Right renal pelvis (tissue), 4 donors: ENCODE data around the gene LDLR. TPM values are rescaled to one million over a fixed set of nuclear protein-coding genes. Genes with fewer than 3 reads are reported as not detected.
"Not testable (repeated sequence)": the region's sequence is repeated elsewhere in the genome, so short reads cannot be mapped to it uniquely, and the experiment has no call there.

ENCODE experiments used
- DNase-seq, 4 donors: peaks; one replicate each; pipeline ENCODE4 v3.0.0-alpha.2; 2013; ENCODE audit warnings: low read depth in 4 of 4, low spot score in 3 of 4, missing footprints in 1 of 4
- polyA plus RNA-seq, 4 donors: library from polyadenylated mRNA; unstranded; fragments of 120-200 nt; gene quantifications; one replicate each; pipeline ENCODE4 v1.2.1, GENCODE V29; 2013; ENCODE audit not compliant: insufficient read length in 4 of 4

The LDLR gene
- polyA plus RNA-seq, 4 donors: 21.8 to 27.9 (median 24.9) TPM

DNA sequence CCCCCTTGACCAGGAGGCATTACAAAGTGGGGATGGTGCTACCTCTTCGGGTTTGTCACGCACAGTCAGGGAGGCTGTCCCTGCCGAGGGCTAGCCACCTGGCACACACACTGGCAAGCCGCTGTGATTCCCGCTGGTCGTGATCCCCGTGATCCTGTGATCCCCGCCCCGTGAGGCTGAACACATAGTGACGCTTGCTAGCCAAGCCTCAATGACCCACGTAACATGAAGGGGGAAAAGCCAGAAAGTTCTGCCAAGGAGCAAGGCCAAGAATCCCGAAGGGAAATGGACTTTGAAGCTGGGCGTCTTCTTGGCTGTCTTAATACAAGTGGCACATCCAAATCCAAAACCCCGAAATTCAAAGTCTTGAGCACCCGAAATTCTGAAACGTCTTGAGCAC lies 13.7 kb downstream of the LDLR start:
- DNase-seq: no peak

GRCh38 chr19:11103667-11104066 lies 14.4 kb downstream of the LDLR start:
- DNase-seq: not testable (repeated sequence)

- DNase-seq: no peak
These were observed 15.9 kb downstream of the LDLR start for GRCh38 chr19:11105014-11105636.

- no peak for DNase-seq
These were observed 17.2 kb downstream of the LDLR start for GRCh38 chr19:11106477-11106876.

DNA sequence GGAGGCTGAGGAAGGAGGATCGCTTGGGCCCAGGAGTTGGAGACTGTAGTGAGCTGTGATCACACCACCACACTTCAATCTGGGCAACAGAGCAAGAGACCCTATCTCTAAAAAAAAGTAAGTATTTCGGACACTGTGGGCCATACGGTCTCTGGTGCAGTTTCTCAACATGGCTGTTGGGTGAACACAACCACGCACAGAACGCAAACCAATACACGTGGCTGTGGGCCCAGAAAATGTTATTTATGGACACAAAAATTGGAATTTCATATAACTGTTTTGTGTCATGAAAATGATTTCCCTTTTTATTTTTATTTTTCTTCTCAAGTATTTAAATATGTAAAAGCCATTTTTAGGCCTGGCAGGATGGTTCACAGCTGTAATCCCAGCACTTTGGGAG lies 19.5 kb downstream of the LDLR start:
- DNase-seq: no peak

DNA sequence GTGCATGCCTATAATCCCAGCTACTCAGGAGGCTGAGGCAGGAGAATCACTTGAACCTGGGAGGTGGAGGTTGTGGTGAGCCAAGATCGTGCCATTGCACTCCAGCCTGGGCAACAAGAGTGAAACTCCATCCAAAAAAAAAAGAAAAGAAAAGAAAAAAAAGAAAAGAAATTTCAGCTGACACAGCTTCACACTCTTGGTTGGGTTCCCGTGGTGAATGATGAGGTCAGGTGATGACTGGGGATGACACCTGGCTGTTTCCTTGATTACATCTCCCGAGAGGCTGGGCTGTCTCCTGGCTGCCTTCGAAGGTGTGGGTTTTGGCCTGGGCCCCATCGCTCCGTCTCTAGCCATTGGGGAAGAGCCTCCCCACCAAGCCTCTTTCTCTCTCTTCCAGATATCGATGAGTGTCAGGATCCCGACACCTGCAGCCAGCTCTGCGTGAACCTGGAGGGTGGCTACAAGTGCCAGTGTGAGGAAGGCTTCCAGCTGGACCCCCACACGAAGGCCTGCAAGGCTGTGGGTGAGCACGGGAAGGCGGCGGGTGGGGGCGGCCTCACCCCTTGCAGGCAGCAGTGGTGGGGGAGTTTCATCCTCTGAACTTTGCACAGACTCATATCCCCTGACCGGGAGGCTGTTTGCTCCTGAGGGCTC lies 22.0 kb downstream of the LDLR start:
- DNase-seq: no peak

GRCh38 chr19:11111771-11112144 lies 22.5 kb downstream of the LDLR start:
- no peak for DNase-seq

DNA sequence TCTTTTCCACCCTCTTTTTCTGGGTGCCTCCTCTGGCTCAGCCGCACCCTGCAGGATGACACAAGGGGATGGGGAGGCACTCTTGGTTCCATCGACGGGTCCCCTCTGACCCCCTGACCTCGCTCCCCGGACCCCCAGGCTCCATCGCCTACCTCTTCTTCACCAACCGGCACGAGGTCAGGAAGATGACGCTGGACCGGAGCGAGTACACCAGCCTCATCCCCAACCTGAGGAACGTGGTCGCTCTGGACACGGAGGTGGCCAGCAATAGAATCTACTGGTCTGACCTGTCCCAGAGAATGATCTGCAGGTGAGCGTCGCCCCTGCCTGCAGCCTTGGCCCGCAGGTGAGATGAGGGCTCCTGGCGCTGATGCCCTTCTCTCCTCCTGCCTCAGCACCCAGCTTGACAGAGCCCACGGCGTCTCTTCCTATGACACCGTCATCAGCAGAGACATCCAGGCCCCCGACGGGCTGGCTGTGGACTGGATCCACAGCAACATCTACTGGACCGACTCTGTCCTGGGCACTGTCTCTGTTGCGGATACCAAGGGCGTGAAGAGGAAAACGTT lies 24.0 kb downstream of the LDLR start:
- DNase-seq: no peak

DNA sequence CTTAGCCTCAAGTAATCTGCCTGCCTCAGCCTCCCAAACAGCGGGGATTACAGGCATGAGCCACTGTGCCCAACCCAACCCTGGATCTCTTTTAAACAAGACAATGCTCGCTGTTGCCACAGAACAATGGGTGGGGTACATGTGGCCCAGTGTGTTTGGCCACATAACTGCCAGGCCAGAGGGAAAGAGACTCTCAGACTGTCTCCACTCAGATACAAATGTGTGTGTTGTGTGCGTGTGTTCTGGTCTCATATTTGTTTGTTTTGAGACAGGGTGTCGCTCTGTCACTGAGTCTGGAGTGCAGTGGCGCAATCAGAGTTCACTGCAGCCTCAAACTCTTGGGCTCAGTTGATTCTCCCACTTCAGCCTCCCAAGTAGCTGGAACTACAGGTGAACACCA lies 25.8 kb downstream of the LDLR start:
- DNase-seq: no peak

- DNase-seq: no peak
These were observed 26.7 kb downstream of the LDLR start for GRCh38 chr19:11115895-11116446.

DNA sequence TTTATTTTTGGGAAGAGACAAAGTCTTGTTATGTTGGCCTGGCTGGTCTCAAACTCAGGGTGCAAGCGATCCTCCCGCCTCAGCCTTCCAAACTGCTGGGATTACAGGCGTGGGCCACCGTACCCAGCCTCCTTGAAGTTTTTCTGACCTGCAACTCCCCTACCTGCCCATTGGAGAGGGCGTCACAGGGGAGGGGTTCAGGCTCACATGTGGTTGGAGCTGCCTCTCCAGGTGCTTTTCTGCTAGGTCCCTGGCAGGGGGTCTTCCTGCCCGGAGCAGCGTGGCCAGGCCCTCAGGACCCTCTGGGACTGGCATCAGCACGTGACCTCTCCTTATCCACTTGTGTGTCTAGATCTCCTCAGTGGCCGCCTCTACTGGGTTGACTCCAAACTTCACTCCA lies 27.2 kb downstream of the LDLR start:
- DNase-seq: no peak

DNA sequence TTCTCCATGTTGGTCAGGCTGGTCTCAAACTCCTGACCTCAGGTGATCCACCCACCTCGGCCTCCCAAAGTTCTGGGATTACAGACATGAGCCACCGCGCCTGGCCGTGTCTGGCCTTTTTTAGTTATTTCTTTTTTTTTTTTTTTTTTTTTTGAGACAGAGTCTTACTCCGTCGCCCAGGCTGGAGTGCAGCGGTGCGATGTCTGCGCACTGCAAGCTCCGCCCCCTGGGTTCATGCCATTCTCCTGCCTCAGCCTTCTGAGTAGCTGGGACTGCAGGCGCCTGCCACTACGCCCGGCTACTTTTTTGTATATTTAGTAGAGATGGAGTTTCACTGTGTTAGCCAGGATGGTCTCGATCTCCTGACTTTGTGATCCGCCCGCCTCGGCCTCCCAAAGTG lies 32.7 kb downstream of the LDLR start:
- DNase-seq: not testable (repeated sequence)

GRCh38 chr19:11123114-11123513 lies 33.9 kb downstream of the LDLR start:
- no peak for DNase-seq

DNA sequence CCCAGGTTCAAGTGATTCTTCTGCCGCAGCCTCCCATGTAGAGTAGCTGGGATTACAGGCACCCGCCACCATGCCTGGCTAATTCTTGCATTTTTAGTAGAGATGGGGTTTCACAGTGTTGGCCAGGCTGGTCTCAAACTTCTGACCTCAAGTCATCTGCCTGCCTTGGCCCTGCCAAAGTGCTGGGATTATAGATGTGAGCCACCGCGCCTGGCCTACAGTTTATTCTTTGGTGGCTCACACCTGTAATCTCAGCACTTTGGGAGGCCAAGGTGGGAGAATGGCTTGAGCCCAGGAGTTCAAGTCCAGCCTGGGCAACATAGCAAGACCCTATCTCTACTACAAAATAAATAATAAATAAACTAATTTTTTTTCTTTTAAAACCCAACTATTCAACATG lies 34.9 kb downstream of the LDLR start:
- not testable (repeated sequence) for DNase-seq

DNA sequence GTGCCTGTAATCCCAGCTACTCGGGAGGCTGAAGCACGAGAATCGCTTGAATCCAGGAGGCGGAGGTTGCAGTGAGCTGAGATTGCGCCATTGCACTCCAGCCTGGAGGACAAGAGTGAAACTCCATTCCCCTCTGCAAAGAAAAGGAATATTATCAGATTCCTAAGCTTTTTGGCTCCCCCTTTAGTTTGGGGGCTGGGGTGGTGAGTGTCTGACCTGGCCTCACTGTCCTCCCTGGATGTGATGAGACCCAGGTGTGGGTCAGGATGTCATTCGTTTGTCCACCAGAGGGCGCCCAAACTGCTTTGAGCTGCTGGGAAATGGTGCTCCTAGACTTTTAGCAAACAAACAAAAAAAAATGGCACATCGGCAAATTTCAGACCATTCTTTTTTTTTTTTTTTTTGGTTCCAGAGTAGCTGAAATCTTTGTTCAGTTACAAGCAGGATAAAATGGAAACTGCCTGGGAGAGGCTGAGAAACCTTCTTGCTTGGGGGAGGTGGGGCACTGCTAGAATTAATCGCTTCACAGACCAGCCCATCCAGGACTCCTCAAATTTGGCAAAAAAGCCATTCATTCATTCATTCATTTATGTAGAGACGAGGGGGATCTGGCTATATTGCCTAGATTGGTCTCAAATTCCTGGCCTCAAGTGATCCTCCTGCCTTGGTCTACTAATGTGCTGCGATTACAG lies 36.9 kb downstream of the LDLR start:
- peak in 2 of 4 donors; percentile 67 to 71 for DNase-seq

DNA sequence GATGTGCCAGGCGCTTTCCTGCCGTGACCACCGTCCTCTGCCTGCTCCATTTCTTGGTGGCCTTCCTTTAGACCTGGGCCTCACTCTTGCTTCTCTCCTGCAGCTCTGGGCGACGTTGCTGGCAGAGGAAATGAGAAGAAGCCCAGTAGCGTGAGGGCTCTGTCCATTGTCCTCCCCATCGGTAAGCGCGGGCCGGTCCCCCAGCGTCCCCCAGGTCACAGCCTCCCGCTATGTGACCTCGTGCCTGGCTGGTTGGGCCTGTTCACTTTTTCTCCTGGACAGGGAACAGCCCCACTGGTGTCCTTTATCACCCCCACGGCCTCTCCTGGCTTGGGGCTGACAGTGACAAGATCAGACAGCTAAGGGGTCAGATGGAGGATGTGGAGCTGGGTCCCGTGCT lies 38.6 kb downstream of the LDLR start:
- no peak for DNase-seq

- DNase-seq: peak in 1 of 4 donors; percentile 56
These were observed 41.7 kb downstream of the LDLR start for GRCh38 chr19:11130824-11131455.

- DNase-seq: no peak
These were observed 42.2 kb downstream of the LDLR start for GRCh38 chr19:11131471-11131870.

GRCh38 chr19:11136400-11137101 lies 47.3 kb downstream of the LDLR start:
- DNase-seq: no peak
